OCI-LY3 (cell line): ENCODE results near the gene UCKL1.

Source experiments
- H2AFZ ChIP-seq: fragments of 200-600, 300-600 bp; shearing (Covaris generic); 2 replicates; pipeline ENCODE4 v1.6.0; 2014; ENCODE audit warnings: antibody characterized with exemption, low read depth, low read length
- H3K27ac ChIP-seq: fragments of 200-600, 300-600 bp; sonication (generic); 2 replicates; pipeline ENCODE4 v1.5.1; 2014; ENCODE audit warnings: mild to moderate bottlenecking, low read length, moderate library complexity, mixed read lengths
- H3K27me3 ChIP-seq: fragments of 200-600, 300-600 bp; sonication (generic); 2 replicates; pipeline ENCODE4 v1.6.1; 2014; ENCODE audit warnings: low read depth, low read length, mixed read lengths
- H3K36me3 ChIP-seq: fragments of 200-600, 300-600 bp; sonication (generic); replicated peaks from 2 replicates; pipeline ENCODE3; 2014; ENCODE audit warnings: low read depth, low read length, mixed read lengths
- H3K4me1 ChIP-seq: fragments of 300-600, 200-600 bp; sonication (generic); 2 replicates; pipeline ENCODE4 v1.6.1; 2014; ENCODE audit warnings: low read length, mixed read lengths
- H3K4me2 ChIP-seq: fragments of 200-600, 300-600 bp; sonication (generic); 2 replicates; pipeline ENCODE4 v1.6.1; 2014; ENCODE audit warnings: low read length, mixed read lengths
- H3K4me3 ChIP-seq: fragments of 300-600, 200-600 bp; sonication (generic); 2 replicates; pipeline ENCODE4 v1.5.1; 2014; ENCODE audit warnings: antibody characterized with exemption, mild to moderate bottlenecking, low read length, moderate library complexity
- H3K79me2 ChIP-seq: fragments of 300-600, 200-600 bp; shearing (Covaris generic); 2 replicates; pipeline ENCODE4 v1.6.1; 2014; ENCODE audit warnings: mild to moderate bottlenecking, low read length, mixed read lengths
- H3K9ac ChIP-seq: fragments of 300-600, 200-600 bp; shearing (Covaris generic); 2 replicates; pipeline ENCODE4 v1.6.0; 2014; ENCODE audit warnings: mild to moderate bottlenecking, low read length, moderate library complexity
- H3K9me3 ChIP-seq: fragments of 200-600, 300-600 bp; shearing (Covaris generic); 2 replicates; pipeline ENCODE4 v1.6.1; 2014; ENCODE audit warnings: low read length, mixed read lengths; ENCODE audit not compliant: insufficient read depth
- H4K20me1 ChIP-seq: fragments of 200-600, 300-600 bp; sonication (generic); 2 replicates; pipeline ENCODE4 v1.6.1; 2016; ENCODE audit warnings: low read length, mixed read lengths; ENCODE audit not compliant: insufficient read depth
- EZH2phosphoT487 ChIP-seq: fragments of 200-600 bp; shearing (Covaris generic); IDR thresholded peaks from 2 replicates; pipeline ENCODE4 v1.6.1; 2018; ENCODE audit warnings: antibody characterized with exemption, mixed run types, low read depth
- TF ChIP-seq, protein P1 (sequence below): fragments of 200-600, 300-600 bp; sonication (generic); IDR thresholded peaks from 2 replicates; pipeline ENCODE4 v1.5.1; 2014; ENCODE audit warnings: antibody characterized with exemption, low read length, low read depth

UCKL1 gene

DNA sequence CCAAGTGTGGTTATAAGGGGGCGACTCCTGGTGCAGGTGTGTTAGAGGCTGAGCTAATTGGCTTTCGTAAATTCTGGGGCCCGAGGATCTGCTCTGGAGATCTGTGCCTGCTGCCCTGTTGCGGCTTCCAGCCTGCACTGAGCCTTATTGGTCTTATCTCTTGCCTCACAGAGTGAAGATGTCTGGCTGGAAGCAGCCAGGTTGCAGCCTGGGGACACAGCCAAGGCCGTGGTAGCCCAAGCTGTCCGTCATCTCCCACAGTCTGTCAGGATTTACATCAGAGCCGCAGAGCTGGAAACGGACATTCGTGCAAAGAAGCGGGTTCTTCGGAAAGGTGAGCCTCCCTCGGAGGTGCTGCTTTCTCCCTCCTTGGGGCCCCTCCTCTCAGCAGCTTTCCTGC, 44.7 kb upstream of the UCKL1 start:
- no peak overlapping the region for H2AFZ ChIP-seq
- no peaks in the 10 kb centered on the region for H3K9me3 ChIP-seq
- H3K36me3 ChIP-seq: peaks cover 49% of the 10 kb centered on the region
- H3K9ac ChIP-seq: no peak overlapping the region
- H4K20me1 ChIP-seq: 0 out of 2 replicates have a peak, but pooled peaks cover 4% of the 10 kb centered on the region
- no peaks in the 10 kb centered on the region for H3K4me1 ChIP-seq
- no peak overlapping the region for H3K4me3 ChIP-seq
- H3K79me2 ChIP-seq: no peaks in the 10 kb centered on the region
- H3K4me2 ChIP-seq: no peak overlapping the region
- TF ChIP-seq EZH2phosphoT487: no peak
- TF ChIP-seq, protein P1, sequence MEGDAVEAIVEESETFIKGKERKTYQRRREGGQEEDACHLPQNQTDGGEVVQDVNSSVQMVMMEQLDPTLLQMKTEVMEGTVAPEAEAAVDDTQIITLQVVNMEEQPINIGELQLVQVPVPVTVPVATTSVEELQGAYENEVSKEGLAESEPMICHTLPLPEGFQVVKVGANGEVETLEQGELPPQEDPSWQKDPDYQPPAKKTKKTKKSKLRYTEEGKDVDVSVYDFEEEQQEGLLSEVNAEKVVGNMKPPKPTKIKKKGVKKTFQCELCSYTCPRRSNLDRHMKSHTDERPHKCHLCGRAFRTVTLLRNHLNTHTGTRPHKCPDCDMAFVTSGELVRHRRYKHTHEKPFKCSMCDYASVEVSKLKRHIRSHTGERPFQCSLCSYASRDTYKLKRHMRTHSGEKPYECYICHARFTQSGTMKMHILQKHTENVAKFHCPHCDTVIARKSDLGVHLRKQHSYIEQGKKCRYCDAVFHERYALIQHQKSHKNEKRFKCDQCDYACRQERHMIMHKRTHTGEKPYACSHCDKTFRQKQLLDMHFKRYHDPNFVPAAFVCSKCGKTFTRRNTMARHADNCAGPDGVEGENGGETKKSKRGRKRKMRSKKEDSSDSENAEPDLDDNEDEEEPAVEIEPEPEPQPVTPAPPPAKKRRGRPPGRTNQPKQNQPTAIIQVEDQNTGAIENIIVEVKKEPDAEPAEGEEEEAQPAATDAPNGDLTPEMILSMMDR: no peak
- no peaks in the 10 kb centered on the region for H3K27me3 ChIP-seq
- H3K27ac ChIP-seq: no peak overlapping the region

DNA sequence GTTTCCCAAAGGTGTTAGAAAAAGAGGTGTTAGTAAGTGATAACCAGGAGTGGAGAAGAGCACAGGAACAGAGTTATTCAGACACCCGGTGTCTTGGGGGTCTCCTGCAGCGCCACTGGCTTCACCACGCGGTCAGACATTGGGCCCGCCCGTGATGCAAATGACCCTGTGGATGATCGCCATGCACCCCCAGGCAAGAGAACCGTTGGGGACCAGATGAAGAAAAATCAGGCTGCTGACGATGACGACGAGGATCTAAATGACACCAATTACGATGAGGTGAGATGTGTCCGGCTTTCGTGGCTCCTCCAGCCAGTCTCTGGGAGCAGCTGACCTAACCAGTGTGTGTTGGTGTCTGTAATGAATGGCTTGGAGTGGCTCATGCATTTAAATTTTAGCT, 26.7 kb upstream of the UCKL1 start:
- H2AFZ ChIP-seq: no peak overlapping the region
- H3K27ac ChIP-seq: no peak overlapping the region
- H3K9me3 ChIP-seq: no peaks in the 10 kb centered on the region
- H3K27me3 ChIP-seq: no peaks in the 10 kb centered on the region
- peaks cover 27% of the 10 kb centered on the region for H3K36me3 ChIP-seq
- H3K9ac ChIP-seq: no peak overlapping the region
- no peak for TF ChIP-seq EZH2phosphoT487
- TF ChIP-seq, protein P1: no peak
- H3K4me2 ChIP-seq: no peak overlapping the region
- peaks cover 51% of the 10 kb centered on the region for H3K79me2 ChIP-seq
- no peak overlapping the region for H3K4me3 ChIP-seq
- H3K4me1 ChIP-seq: peaks cover 22% of the 10 kb centered on the region
- H4K20me1 ChIP-seq: peaks cover 7% of the 10 kb centered on the region; the same call in 1 of the 2 replicates

DNA sequence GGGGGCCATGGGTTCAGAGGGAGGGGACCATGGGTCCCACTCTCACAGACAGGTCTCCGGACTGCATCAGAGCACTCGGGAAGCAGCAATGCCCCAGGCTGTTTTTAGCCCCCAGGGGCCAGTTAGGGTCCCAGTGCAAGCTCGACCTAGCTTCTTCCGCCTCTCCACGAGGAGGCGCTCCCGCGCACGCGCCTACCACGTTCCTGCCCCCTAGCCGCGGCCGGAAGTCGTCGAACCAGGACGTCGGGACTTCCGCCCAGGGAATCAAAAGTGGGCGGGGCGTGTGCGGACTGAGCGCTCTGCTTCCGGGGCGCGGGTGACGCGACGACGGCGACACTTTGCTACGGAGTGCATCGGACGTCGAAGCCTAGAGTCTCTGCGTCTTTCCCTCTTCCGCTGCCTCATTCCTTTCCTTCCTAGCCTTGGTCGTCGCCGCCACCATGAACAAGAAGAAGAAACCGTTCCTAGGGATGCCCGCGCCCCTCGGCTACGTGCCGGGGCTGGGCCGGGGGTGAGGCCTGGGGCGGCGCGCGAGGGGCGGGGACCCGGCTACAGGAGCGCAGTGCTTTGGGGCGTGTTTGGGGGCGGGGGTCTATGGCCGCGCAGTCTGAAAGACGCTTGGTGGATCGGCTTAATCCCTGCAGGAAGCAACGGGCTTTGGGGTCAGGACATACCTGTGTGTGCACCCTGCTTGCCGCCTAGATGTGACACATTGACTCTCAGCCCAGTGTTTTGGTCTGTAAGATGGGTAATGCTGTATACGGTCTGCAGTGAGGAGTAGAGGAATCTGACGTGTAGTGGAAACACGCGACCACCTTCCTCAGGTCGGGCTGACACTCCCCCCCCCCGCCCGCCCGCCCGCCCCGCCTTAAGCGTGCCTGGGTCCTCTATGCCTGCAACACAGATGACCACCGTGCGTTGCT, 24.9 kb upstream of the UCKL1 start, which contains the start of gene PRPF6:
Gene PRPF6, plus strand, starts transcription at position 327 of the 923 bp plus-strand sequence. Its CDS starts 114 bp downstream, at position 441.
- Histone ChIP-seq H3K9me3 (no peaks in the 10 kb centered on the region), H3K9ac (peak within 1 kb of the TSS; percentile 91), H3K27me3 (no peaks in the 10 kb centered on the region), H3K27ac (peak within 1 kb of the TSS; percentile 93), H3K79me2 (peaks cover 57% of the 10 kb centered on the region), H2AFZ (peak within 1 kb of the TSS; percentile 64; the same call in 1 of the 2 replicates), H3K4me1 (peaks cover 29% of the 10 kb centered on the region), H3K4me3 (peak within 1 kb of the TSS; percentile 91), H4K20me1 (peaks cover 10% of the 10 kb centered on the region; the same call in 1 of the 2 replicates), H3K36me3 (peaks cover 32% of the 10 kb centered on the region), H3K4me2 (peak within 1 kb of the TSS; percentile 99)
- TF ChIP-seq EZH2phosphoT487: no peak
- TF ChIP-seq, protein P1: peak; percentile 88

DNA sequence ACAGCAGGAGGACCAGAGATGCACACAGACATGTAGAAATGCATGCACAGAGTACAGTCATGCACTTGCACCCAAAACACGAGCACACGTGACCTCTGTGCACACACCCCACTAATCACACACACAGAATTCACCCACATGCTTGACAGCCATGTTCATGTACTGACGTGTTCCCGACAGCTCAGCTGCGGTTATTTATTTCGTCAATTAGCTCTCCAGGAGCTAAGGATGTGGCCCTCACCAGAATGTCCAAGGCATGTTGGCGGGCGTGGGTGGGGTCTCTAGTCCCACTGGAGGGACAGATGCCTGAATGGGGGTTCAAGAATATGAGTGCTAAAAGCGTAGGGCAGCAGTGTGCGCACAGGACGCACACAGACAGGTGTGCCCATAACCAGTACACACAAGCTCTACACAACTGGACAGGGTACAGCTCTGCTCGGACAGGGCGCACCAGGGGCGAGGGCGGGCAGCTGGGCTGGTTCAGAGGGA, 24.1 kb upstream of the UCKL1 start:
- TF ChIP-seq, protein P1: no peak
- TF ChIP-seq EZH2phosphoT487: no peak
- H3K36me3 ChIP-seq: peaks cover 27% of the 10 kb centered on the region
- peaks cover 10% of the 10 kb centered on the region; the same call in 1 of the 2 replicates for H4K20me1 ChIP-seq
- H3K4me3 ChIP-seq: peak overlapping the region; percentile 91
- H3K9ac ChIP-seq: peak overlapping the region; percentile 91
- no peaks in the 10 kb centered on the region for H3K27me3 ChIP-seq
- no peaks in the 10 kb centered on the region for H3K9me3 ChIP-seq
- peak overlapping the region; percentile 99 for H3K4me2 ChIP-seq
- H3K79me2 ChIP-seq: peaks cover 57% of the 10 kb centered on the region
- H2AFZ ChIP-seq: peak overlapping the region; percentile 43; the same call in 1 of the 2 replicates
- H3K4me1 ChIP-seq: peaks cover 29% of the 10 kb centered on the region
- H3K27ac ChIP-seq: peak overlapping the region; percentile 93
